Stomach smooth muscle (tissue), 2 donors: Measurements from ENCODE around the gene CDC42.
A peak's percentile ranks its signal among the peaks of the same experiment; 100 is the strongest.

Experiments
- H3K27ac ChIP-seq: one replicate; pipeline ENCODE4 v1.7.0; 2013; ENCODE audit warnings: mild to moderate bottlenecking, low read length, inconsistent platforms
- H3K27me3 ChIP-seq, 2 donors: one replicate each; pipeline ENCODE4 v1.7.0; 2013; ENCODE audit warnings: low read length in 2 of 2; ENCODE audit not compliant: insufficient read depth in 2 of 2, control insufficient read depth in 1 of 2
- H3K36me3 ChIP-seq, 2 donors: one replicate each; pipeline ENCODE4 v1.7.0; 2013; ENCODE audit warnings: low read length in 2 of 2; ENCODE audit not compliant: control insufficient read depth in 2 of 2, insufficient read depth in 2 of 2
- H3K4me1 ChIP-seq: one replicate; pipeline ENCODE4 v1.7.0; 2013; ENCODE audit warnings: low read length; ENCODE audit not compliant: control insufficient read depth, insufficient read depth
- H3K4me3 ChIP-seq, 2 donors: one replicate each; pipeline ENCODE4 v1.7.0; 2013; ENCODE audit warnings: low read length in 2 of 2
- H3K9ac ChIP-seq, 2 donors: one replicate each; pipeline ENCODE4 v1.7.0; 2013; ENCODE audit warnings: low read length in 2 of 2, mild to moderate bottlenecking in 1 of 2
- H3K9me3 ChIP-seq, 2 donors: one replicate each; pipeline ENCODE4 v1.7.0; 2013; ENCODE audit warnings: low read length in 2 of 2; ENCODE audit not compliant: control insufficient read depth in 2 of 2
- donor health status: healthy.
- donor health status: Pancreatic carcinoma.

Gene CDC42

DNA sequence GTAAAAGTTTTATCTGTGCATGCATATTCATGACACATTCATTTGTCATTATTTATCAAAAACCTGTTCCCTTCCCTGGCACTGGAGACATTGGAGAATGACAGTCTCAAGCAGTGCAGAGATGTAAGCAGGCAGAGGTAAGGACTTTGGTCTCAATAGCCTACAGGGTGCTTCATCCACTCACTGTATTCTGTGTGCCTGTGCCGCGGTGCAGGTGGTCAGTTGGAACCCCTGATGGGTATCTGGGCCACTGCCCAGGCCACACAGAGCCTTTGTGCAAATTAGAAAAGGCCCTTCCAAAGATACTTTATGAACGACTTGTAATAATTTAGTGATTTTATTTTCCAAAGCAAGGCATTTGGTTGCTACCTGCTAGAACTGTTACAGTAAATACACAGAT is 44.0 kb downstream of the CDC42 start:
- Histone ChIP-seq H3K36me3 (peaks cover 18 to 24% of the 10 kb centered on the region in 2 donors), H3K9me3 (no peaks in the 10 kb centered on the region), H3K27me3 (no peaks in the 10 kb centered on the region), H3K4me3 (no peak overlapping the region), H3K27ac (no peak overlapping the region), H3K9ac (no peak overlapping the region), H3K4me1 (peaks cover 5% of the 10 kb centered on the region)

DNA sequence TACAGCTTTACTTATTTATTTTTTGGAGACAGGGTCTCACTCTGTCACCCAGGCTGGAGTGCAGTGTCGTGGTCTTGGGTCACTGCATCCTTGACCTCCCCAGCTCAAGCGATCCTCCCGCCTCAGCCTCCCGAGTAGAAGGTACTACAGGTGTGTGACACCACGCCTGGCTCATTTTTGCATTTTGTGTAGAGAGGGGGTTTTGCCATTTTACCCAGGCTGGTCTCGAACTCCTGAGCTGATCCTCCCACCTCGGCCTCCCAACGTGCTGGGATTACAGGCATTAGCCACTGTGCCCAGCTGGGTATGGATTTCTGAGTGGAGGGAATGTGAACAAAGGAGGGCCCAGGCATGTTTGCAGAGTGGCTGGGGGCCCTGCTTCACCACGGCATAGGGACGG is 46.2 kb downstream of the CDC42 start:
- H3K9ac ChIP-seq, result no peak overlapping the region
- no peak overlapping the region for H3K4me3 ChIP-seq
- H3K4me1 ChIP-seq, result peaks cover 5% of the 10 kb centered on the region
- H3K9me3 ChIP-seq, result no peaks in the 10 kb centered on the region
- H3K27ac ChIP-seq, result no peak overlapping the region
- peaks cover 15 to 23% of the 10 kb centered on the region in 2 donors for H3K36me3 ChIP-seq
- no peaks in the 10 kb centered on the region for H3K27me3 ChIP-seq

DNA sequence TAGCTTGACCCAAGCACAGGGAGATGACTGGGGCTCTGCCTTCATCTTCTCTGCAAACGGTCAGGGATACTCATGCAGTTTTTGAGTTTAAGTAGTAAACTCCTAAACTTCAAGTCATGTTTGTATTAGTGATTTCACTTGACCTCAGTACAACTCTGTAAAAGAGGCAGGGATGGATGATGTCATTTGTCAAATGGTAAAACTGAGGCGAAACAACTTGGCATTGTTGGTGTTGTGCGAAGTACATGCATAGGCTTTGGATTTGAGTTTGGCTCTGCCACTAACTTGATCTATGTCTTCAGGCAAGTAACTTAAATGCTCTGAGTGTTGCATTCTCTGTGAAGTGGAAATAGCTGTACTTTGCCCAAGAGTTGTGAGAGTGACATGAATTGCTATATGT is 47.7 kb downstream of the CDC42 start:
- H3K27me3 ChIP-seq, result no peaks in the 10 kb centered on the region
- H3K27ac ChIP-seq, result no peak overlapping the region
- H3K9ac ChIP-seq, result no peak overlapping the region
- no peaks in the 10 kb centered on the region for H3K9me3 ChIP-seq
- peaks cover 5% of the 10 kb centered on the region for H3K4me1 ChIP-seq
- H3K4me3 ChIP-seq, result no peak overlapping the region
- peaks cover 15 to 21% of the 10 kb centered on the region in 2 donors for H3K36me3 ChIP-seq

DNA sequence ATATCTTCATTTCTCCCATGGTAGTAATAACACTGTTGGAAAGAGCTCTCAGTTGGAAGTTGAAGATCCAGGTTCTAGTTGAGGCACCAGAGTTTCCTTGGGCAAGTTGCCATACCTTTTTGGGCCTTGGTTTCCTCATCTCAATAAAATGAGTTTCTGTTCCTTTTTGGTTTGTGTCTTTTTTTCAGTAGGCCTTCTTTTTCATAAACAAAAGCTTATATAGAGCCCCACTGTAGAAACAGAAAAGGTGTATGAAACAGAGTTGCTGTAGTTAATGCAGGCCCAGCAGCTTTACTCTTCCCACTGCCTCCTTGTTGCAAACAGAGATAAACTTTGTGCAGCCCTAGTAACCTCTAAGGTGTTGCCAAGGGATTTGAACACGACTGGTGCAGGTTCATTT is 48.7 kb downstream of the CDC42 start:
- H3K36me3 ChIP-seq, result peaks cover 15 to 23% of the 10 kb centered on the region in 2 donors
- H3K4me1 ChIP-seq, result peaks cover 5% of the 10 kb centered on the region
- H3K27ac ChIP-seq, result no peak overlapping the region
- no peaks in the 10 kb centered on the region for H3K27me3 ChIP-seq
- no peak overlapping the region for H3K9ac ChIP-seq
- no peaks in the 10 kb centered on the region for H3K9me3 ChIP-seq
- H3K4me3 ChIP-seq, result no peak overlapping the region

DNA sequence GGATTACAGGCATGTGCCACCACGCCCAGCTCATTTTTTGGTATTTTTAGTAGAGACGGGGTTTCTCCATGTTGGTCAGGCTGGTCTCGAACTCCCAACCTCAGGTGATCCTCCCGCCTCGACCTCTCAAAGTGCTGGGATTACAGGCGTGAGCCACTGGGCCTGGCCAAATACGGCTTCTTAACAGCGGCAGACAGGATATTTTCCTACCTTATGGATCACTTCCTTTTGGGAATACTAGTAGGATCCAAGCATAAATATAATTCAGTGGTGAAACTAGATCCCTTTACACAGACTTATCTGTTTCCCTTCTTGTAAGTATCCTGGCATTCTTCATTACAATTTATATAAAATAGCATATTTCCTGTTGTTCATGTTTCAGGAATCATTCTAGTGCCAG is 49.5 kb downstream of the CDC42 start:
- peaks cover 8 to 16% of the 10 kb centered on the region in 2 donors for H3K36me3 ChIP-seq
- no peak overlapping the region for H3K9ac ChIP-seq

DNA sequence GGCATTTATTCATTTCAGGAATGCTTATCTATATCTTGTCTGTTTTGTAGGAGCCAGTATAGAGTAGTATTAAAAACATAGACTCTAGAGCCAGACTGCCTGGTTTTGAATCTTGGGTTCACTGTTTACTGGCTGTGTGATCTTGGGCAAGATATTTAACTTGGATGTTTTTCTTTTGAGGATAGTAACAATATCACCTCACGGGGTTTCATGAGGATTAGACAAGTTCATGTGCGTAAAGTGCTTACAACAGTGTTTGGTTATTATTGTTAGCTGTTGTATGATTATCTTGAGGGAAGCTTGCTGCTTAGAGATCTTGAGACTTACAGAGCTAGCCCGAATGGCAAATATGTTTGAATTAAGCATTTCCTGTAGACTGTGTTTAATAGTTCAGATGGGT is 50.2 kb downstream of the CDC42 start:
- Histone ChIP-seq H3K27ac (no peak overlapping the region), H3K4me1 (peaks cover 8% of the 10 kb centered on the region), H3K27me3 (no peaks in the 10 kb centered on the region), H3K9me3 (no peaks in the 10 kb centered on the region), H3K36me3 (peaks cover 5 to 12% of the 10 kb centered on the region in 2 donors), H3K9ac (no peak overlapping the region), H3K4me3 (no peak overlapping the region)

More for the DNA sequence above, 49.5 kb downstream of the CDC42 start:
- Histone ChIP-seq H3K4me3 (no peak overlapping the region), H3K9me3 (no peaks in the 10 kb centered on the region), H3K27ac (no peak overlapping the region), H3K27me3 (no peaks in the 10 kb centered on the region), H3K4me1 (peaks cover 5% of the 10 kb centered on the region)

DNA sequence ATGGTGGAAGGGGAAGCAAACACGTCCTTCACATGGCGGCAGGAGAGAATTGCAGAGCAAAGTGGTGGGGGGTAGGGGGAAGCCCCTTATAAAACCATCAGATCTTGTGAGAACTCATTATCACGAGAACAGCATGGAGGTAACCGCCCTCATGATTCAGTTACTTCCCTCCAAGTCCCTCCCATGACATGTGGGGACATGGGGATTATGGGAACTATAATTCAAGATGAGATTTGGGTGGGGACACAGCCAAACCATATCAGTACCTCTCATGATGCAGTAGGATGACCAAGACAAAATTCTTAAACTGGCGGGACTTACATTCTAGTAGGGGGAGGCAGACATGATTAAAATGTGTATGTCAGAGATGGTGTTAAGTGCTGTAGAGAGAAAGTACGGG is 51.6 kb downstream of the CDC42 start:
- Histone ChIP-seq H3K4me3 (no peak overlapping the region), H3K27me3 (no peaks in the 10 kb centered on the region), H3K9ac (no peak overlapping the region), H3K36me3 (peaks cover 0 to 9% of the 10 kb centered on the region in 2 donors), H3K27ac (no peak overlapping the region), H3K4me1 (peaks cover 22% of the 10 kb centered on the region), H3K9me3 (no peaks in the 10 kb centered on the region)

DNA sequence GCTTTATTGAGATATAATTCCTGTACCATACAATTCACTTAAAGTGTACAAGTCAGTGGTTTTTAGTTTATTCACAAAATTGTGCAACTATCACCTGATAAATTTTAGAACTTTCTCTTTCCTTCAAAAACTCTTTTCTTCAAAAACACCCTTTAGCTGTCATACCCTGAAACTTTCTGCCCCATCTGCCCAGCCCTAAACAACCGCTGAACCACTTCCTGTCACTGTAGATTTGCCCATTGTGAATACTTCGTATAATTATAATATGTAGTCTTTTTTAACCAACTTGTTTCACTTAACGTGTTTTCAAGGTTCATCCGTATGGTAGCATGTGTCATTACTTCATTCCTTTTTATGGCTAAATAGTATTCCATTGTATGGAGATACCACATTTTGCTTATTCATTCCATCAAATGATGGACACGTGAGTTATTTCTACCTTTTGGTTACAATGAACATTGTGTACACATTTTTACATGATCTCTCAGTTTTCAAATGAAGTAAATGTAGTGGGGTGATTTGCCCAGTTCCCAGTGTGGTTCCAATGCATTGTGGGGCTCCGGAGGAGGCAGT is 52.4 kb downstream of the CDC42 start:
- Histone ChIP-seq H3K27ac (no peak overlapping the region), H3K9me3 (no peaks in the 10 kb centered on the region), H3K4me3 (no peak overlapping the region), H3K27me3 (no peaks in the 10 kb centered on the region), H3K36me3 (peaks cover 4 to 9% of the 10 kb centered on the region in 2 donors), H3K9ac (no peak overlapping the region), H3K4me1 (peaks cover 25% of the 10 kb centered on the region)

DNA sequence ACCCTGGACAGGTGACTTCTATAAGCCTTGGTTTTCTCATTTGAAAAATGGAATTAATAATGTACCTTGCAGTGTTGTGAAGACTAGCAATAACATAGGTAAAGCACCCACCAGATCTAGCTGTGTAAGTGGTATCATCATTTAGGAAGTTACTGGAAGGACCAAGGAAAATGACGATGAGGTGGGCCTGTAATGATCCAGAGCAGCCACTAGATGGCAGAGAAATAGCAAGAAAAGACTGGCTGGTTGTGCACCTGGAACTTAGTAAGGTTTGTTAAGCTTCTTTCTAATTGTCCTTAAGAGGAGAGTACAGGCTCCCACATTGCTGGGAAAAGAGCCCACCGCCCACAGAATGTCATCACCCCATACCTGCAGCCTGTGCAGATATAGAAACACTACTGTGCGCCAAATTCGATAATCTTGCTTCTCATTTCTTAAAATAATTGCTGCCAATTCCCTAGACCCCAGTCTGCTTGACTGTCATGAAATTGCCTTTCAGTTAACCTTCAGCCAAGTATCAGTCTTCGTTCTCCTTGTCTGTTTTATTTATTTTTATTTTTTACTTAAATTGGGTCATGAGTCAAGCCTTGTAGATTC is 53.2 kb downstream of the CDC42 start:
- Histone ChIP-seq H3K4me1 (peaks cover 23% of the 10 kb centered on the region), H3K36me3 (peaks cover 4 to 9% of the 10 kb centered on the region in 2 donors), H3K9ac (no peak overlapping the region)

DNA sequence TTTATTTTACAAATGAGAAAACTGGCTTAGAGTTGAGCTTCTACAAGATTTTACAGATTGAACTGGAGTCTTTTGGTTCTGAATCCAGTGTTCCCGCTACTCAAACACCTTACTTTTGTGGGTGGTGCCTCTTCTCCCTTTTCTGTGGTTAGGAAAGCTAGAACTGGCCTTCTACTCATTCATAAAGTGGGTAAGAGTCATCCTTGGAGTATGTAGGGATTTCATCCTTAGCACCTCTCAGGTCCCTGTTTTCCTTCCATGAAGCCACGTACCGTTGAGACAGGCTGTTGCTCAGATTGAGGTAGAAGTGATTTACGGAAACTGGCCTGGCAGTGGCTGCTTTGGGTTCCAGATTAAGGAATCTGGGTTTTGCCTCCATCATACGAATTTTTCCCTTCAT is 54.6 kb downstream of the CDC42 start:
- H3K27me3 ChIP-seq, result no peaks in the 10 kb centered on the region
- H3K4me1 ChIP-seq, result peaks cover 30% of the 10 kb centered on the region
- H3K9ac ChIP-seq, result no peak overlapping the region
- H3K27ac ChIP-seq, result no peak overlapping the region
- no peak overlapping the region for H3K4me3 ChIP-seq
- no peaks in the 10 kb centered on the region for H3K9me3 ChIP-seq
- H3K36me3 ChIP-seq, result peaks cover 4 to 13% of the 10 kb centered on the region in 2 donors

More for the DNA sequence above, 53.2 kb downstream of the CDC42 start:
- no peak overlapping the region for H3K27ac ChIP-seq
- H3K4me3 ChIP-seq, result no peak overlapping the region
- H3K9me3 ChIP-seq, result no peaks in the 10 kb centered on the region
- H3K27me3 ChIP-seq, result no peaks in the 10 kb centered on the region

DNA sequence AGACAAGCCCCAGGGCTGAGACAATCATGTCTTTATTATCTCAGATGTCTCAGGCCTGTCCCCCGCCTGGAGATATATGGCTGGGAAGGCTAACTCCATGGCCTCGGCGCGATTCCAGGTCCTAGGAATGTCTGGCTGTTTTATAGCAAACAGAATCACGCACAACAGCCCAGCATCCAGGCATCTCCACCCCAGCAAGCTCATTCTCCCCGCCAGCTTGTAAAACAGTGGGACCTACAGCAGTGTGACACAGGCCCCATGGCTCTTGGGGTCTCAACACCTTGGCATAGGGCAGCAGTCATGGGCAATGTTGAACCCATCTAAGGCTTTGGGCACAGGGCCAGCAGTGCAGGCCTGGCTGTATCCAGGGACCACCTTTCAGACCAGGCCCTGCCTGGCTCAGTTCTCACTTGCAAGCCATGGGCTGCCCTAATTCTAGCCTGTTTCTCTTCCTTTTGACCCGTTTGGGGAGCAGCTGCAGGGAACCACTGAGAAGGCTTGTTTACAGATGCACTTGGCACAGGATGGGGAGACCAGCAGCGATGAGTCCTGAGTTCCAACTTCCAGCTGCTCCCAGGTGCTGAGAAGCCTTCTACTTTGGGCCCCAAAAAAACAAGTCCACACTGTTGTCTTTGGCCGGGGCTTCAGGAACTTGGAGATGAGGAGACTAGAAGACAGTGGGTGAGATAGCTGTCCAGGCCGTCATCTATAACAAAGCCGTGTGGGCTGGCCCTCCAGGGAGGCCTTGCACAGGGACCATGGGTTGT is 56.0 kb downstream of the CDC42 start:
- Histone ChIP-seq H3K36me3 (peaks cover 7 to 14% of the 10 kb centered on the region in 2 donors), H3K9ac (peak overlapping the region in 1 of 2 donors; percentile 55), H3K4me1 (peaks cover 39% of the 10 kb centered on the region)

More for the DNA sequence above, 56.0 kb downstream of the CDC42 start:
- Histone ChIP-seq H3K9me3 (no peaks in the 10 kb centered on the region), H3K27me3 (no peaks in the 10 kb centered on the region), H3K27ac (no peak overlapping the region), H3K4me3 (no peak overlapping the region)
